Left ventricle myocardium inferior (tissue), 1 donor: ENCODE measurements around the gene SBK1. TPM values are rescaled to one million over a fixed set of nuclear protein-coding genes. Genes with fewer than 3 reads are reported as not detected.

Source experiments
- DNase-seq: peaks from one replicate; pipeline ENCODE4 v3.0.0-alpha.2; 2020
- H3K27ac ChIP-seq: fragments of 200-600 bp; replicated peaks from 2 replicates; pipeline ENCODE4 v1.8.0; 2021
- H3K27me3 ChIP-seq: fragments of 200-600 bp; 2 replicates; pipeline ENCODE4 v1.8.0; 2021; ENCODE audit warnings: low read depth
- H3K36me3 ChIP-seq: fragments of 200-600 bp; 2 replicates; pipeline ENCODE4 v1.8.0; 2021
- H3K4me1 ChIP-seq: fragments of 200-600 bp; 2 replicates; pipeline ENCODE4 v1.8.0; 2021
- H3K4me3 ChIP-seq: fragments of 200-600 bp; 2 replicates; pipeline ENCODE4 v1.8.0; 2021; ENCODE audit warnings: mild to moderate bottlenecking, moderate library complexity
- H3K9me3 ChIP-seq: fragments of 200-600 bp; replicated peaks from 2 replicates; pipeline ENCODE4 v1.8.0; 2021
- intact Hi-C: fragments of 100-400 bp; cut with micrococcal nuclease; formaldehyde crosslinking; loops from one replicate; pipeline ENCODE4 v1.11.0; 2022
- total RNA-seq: library from RNA; stranded (reverse); fragmentation: NEBNext Ultra II Directional; extraction: Animal tissue kit (Norgen Biotek cat#: 25700); gene quantifications from one replicate; pipeline ENCODE4 v1.2.1, GENCODE V29; 2021
- TF ChIP-seq, protein P1 (sequence below): fragments of 200-600 bp; IDR thresholded peaks from 2 replicates; pipeline ENCODE4 v1.8.0; 2021; ENCODE audit warnings: antibody characterized with exemption, mild to moderate bottlenecking, borderline replicate concordance
- donor health status: DM: no; HTN: yes; CAD: no; lungs with severe emphysema.

SBK1 gene
- total RNA-seq, 1 donor from 2014 or later: 2.3 TPM

DNA sequence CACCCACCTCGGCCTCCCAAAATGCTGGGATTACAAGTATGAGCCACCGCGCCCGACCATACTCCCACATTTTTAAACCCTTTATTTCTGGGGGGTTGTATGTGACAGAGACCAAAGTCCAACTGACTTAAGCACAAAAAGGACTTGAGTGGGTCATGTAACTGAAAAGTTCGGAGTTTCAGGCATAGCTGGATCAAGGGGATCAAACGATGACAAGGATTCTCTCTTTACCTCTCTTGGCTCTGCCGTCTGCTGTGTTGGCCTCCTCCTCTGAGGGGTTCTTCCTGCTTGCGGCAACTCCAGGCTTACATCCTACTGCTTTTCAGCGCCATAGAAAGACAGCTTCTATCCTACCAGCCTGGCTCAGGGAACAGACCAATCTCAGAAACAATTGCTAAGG, 9.2 kb upstream of the SBK1 start:
- H3K4me1 ChIP-seq: peaks cover under 1% of the 10 kb centered on the region
- no peaks in the 10 kb centered on the region for H3K9me3 ChIP-seq
- no peak overlapping the region for H3K4me3 ChIP-seq
- H3K27ac ChIP-seq: no peak overlapping the region
- intact Hi-C loops: no loop called here
- TF ChIP-seq, protein P1, sequence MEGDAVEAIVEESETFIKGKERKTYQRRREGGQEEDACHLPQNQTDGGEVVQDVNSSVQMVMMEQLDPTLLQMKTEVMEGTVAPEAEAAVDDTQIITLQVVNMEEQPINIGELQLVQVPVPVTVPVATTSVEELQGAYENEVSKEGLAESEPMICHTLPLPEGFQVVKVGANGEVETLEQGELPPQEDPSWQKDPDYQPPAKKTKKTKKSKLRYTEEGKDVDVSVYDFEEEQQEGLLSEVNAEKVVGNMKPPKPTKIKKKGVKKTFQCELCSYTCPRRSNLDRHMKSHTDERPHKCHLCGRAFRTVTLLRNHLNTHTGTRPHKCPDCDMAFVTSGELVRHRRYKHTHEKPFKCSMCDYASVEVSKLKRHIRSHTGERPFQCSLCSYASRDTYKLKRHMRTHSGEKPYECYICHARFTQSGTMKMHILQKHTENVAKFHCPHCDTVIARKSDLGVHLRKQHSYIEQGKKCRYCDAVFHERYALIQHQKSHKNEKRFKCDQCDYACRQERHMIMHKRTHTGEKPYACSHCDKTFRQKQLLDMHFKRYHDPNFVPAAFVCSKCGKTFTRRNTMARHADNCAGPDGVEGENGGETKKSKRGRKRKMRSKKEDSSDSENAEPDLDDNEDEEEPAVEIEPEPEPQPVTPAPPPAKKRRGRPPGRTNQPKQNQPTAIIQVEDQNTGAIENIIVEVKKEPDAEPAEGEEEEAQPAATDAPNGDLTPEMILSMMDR: no peak
- H3K27me3 ChIP-seq: peaks cover 16% of the 10 kb centered on the region
- no peaks in the 10 kb centered on the region for H3K36me3 ChIP-seq
- DNase-seq: no peak

DNA sequence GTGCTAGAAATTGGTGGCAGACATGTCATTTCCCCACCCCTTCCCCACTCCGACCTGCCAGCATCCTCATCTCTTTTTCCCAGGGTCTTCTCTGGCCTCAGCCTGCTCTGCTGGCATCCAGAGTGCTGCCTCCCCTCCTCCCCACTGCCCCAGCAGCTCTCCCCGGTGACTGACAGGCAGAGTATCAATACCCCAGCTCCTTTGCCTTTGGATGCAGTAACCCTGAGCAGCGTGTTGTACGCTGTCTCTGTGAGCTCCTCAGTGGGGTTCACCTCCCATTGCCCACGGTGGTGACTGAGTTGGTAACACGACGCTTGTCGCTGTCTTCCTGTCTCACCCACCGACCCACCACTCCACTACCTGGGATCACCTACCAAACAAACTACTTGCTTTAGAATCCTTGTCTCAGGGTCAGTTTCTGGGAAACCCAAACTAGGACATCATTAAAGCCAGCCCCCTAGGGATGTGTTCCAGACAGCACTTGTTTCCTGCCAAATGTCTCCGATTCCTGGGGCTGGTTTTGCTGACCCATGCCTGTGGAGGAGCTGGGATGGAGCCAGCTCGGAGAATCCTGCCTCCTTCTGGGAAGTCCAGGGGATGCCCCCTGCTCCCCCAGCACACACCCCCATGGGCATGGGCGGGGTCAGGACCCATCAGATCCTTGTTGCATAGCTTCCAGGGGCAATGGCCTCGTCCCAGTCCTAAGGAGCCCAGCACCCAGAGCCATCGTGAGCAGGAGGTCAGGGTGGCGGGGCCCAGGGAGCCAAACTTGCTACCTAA, 8.3 kb upstream of the SBK1 start:
- no peak for DNase-seq
- intact Hi-C loops: no loop called here
- no peak overlapping the region for H3K27ac ChIP-seq
- H3K36me3 ChIP-seq: no peaks in the 10 kb centered on the region
- TF ChIP-seq, protein P1: no peak
- no peaks in the 10 kb centered on the region for H3K9me3 ChIP-seq
- H3K27me3 ChIP-seq: peaks cover 9% of the 10 kb centered on the region
- no peak overlapping the region for H3K4me3 ChIP-seq
- no peaks in the 10 kb centered on the region for H3K4me1 ChIP-seq

DNA sequence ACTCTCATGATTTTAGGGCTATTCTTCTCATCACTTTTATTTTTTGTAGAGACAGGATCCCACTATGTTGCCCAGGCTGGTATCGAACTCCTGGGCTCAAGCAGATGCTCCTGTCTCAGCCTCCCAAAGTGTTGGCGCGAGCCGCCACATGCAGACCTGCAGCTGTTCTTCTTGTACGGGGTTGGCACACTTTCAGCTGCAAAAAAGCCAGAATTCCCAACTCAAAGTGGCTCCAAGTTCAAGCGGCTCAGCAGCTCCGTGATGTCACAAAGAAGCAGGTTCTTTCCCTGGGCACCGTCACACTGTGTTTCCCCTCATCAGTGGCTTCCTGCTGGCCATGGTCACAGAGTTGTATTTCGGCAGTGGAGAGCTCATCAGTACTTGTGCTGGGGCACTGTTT, 6.7 kb upstream of the SBK1 start:
- intact Hi-C loops: no loop called here
- TF ChIP-seq, protein P1: no peak
- Histone ChIP-seq H3K4me3 (no peak overlapping the region), H3K27me3 (peaks cover 6% of the 10 kb centered on the region), H3K4me1 (no peaks in the 10 kb centered on the region), H3K27ac (no peak overlapping the region), H3K9me3 (no peaks in the 10 kb centered on the region), H3K36me3 (no peaks in the 10 kb centered on the region)
- no peak for DNase-seq

DNA sequence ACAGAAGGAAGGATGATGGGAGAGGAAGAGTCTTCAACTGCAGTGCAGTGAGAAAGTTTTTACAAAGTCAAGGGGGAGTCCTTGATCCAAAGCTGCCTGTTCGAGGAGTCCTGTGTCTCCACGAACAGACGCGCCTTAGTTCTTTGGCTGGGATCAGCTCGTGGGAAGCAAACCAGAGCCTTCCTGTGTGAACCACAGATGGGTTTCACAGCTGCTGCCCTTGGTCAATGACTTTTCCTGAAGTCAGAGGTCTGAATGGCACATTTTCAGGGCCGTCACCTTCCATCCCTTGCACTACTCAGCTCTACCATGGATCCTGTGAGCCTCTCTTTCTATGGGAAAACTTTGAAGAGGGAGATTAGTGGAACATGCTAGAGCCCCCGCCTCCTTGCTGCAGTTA, 4.2 kb upstream of the SBK1 start:
- H3K27ac ChIP-seq: no peak overlapping the region
- no peaks in the 10 kb centered on the region for H3K36me3 ChIP-seq
- no peaks in the 10 kb centered on the region for H3K9me3 ChIP-seq
- peaks cover 13% of the 10 kb centered on the region for H3K4me1 ChIP-seq
- intact Hi-C loops: no loop called here
- peaks cover 6% of the 10 kb centered on the region for H3K27me3 ChIP-seq
- H3K4me3 ChIP-seq: no peak overlapping the region
- TF ChIP-seq, protein P1: no peak
- no peak for DNase-seq

DNA sequence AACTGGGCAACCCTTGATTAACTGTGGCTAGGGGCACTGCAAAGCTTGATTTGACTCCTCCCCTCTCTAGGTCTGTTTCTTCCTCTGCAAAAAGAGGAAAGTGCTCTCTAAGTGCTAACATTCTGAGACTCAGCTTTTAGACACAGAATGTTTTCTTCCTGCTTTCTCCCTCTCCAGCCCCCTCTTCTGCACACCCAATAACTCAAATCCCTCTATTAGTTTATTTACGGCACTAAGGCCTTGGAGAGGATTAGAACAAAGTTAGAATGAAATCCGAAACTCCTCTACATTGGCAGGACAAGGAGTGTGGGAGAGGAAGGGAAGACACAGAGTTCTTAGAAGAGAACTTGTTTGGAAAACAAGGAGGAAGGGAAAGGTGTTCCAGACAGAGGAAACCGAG, 3.3 kb upstream of the SBK1 start:
- intact Hi-C loops: no loop called here
- H3K9me3 ChIP-seq: no peaks in the 10 kb centered on the region
- TF ChIP-seq, protein P1: no peak
- peaks cover 16% of the 10 kb centered on the region for H3K27me3 ChIP-seq
- H3K36me3 ChIP-seq: no peaks in the 10 kb centered on the region
- H3K4me3 ChIP-seq: no peak overlapping the region
- H3K4me1 ChIP-seq: peaks cover 17% of the 10 kb centered on the region
- no peak for DNase-seq
- no peak overlapping the region for H3K27ac ChIP-seq
